OCI-LY7 (cell line): ENCODE data around the gene WBP4. TPM values are rescaled to one million over a fixed set of nuclear protein-coding genes. Genes with fewer than 3 reads are reported as not detected.

ENCODE experiments used
- BruUV-seq: library from RNA; stranded (reverse); fragments of 400-500 nt; replicated peaks from 2 replicates; lab custom pipeline; 2021; lab: Mats Ljungman, UMichigan
- CTCF ChIA-PET: fragments of 300-600 bp; sonication (Branson Sonifier 250); formaldehyde crosslinking; loops from one replicate; lab custom pipeline; 2022; ENCODE audit warnings: antibody characterized with exemption; ENCODE audit not compliant: unreplicated experiment; lab: Charles Lee
- POLR2A ChIA-PET: fragments of 300-600 bp; sonication (Branson Sonifier 250); formaldehyde crosslinking; loops from one replicate; lab custom pipeline; 2022; ENCODE audit warnings: antibody characterized with exemption; lab: Charles Lee
- DNase-seq: peaks from one replicate; pipeline ENCODE4 v3.0.0-alpha.2; 2015; ENCODE audit warnings: low spot score
- H2AFZ ChIP-seq: fragments of 200-600 bp; sonication (generic), shearing (Covaris generic); 2 replicates; pipeline ENCODE4 v1.6.1; 2014; ENCODE audit warnings: mild to moderate bottlenecking, antibody characterized with exemption, low read length, moderate library complexity
- H3K27ac ChIP-seq: fragments of 200-600 bp; sonication (generic); 2 replicates; pipeline ENCODE4 v1.5.1; 2014; ENCODE audit warnings: mixed run types, low read depth, mild to moderate bottlenecking, moderate library complexity, low read length, inconsistent platforms; ENCODE audit not compliant: poor library complexity, severe bottlenecking
- H3K36me3 ChIP-seq: fragments of 200-600 bp; sonication (generic); 2 replicates; pipeline ENCODE4 v1.6.1; 2014; ENCODE audit warnings: mild to moderate bottlenecking, antibody characterized with exemption, low read length, moderate library complexity, mixed read lengths; ENCODE audit not compliant: insufficient read depth
- H3K4me1 ChIP-seq: fragments of 200-600 bp; sonication (generic); 2 replicates; pipeline ENCODE4 v1.5.1; 2014; ENCODE audit warnings: mild to moderate bottlenecking, low read length; ENCODE audit not compliant: insufficient read depth, poor library complexity, severe bottlenecking
- H3K4me2 ChIP-seq: fragments of 200-600 bp; sonication (generic); 2 replicates; pipeline ENCODE4 v1.6.1; 2014; ENCODE audit warnings: mild to moderate bottlenecking, low read length
- H3K4me3 ChIP-seq: fragments of 200-600 bp; sonication (generic); 2 replicates; pipeline ENCODE4 v1.5.1; 2014; ENCODE audit warnings: mild to moderate bottlenecking, low read depth, low read length; ENCODE audit not compliant: poor library complexity, severe bottlenecking
- H3K79me2 ChIP-seq: fragments of 200-600 bp; sonication (generic); 2 replicates; pipeline ENCODE4 v1.6.1; 2016; ENCODE audit warnings: low read depth, mild to moderate bottlenecking, low read length, moderate library complexity, mixed read lengths; ENCODE audit not compliant: insufficient read depth
- H3K9me2 ChIP-seq: fragments of 200-600 bp; sonication (generic); 2 replicates; pipeline ENCODE4 v1.6.1; 2016; ENCODE audit warnings: mild to moderate bottlenecking, low read length, mixed read lengths; ENCODE audit not compliant: insufficient read depth
- H3K9me3 ChIP-seq: fragments of 200-600 bp; sonication (generic); 2 replicates; pipeline ENCODE4 v1.6.1; 2014; ENCODE audit warnings: mild to moderate bottlenecking, mixed run types, low read length, mixed read lengths
- H4K20me1 ChIP-seq: fragments of 200-600 bp; sonication (generic); 2 replicates; pipeline ENCODE4 v1.6.1; 2014; ENCODE audit warnings: mild to moderate bottlenecking, antibody characterized with exemption, low read length, moderate library complexity, mixed read lengths; ENCODE audit not compliant: insufficient read depth
- CTCF ChIP-seq: fragments of 200-600 bp; sonication (generic); conservative IDR thresholded peaks from 2 replicates; pipeline ENCODE4 v1.5.1; 2014; ENCODE audit warnings: mild to moderate bottlenecking, antibody characterized with exemption, low read length, moderate library complexity, mixed read lengths
- EZH2phosphoT487 ChIP-seq: fragments of 200-600 bp; sonication (generic); IDR thresholded peaks from 2 replicates; pipeline ENCODE4 v1.6.1; 2018; ENCODE audit warnings: low read depth, borderline replicate concordance, mild to moderate bottlenecking, mixed run types, antibody characterized with exemption, low read length, moderate library complexity, mixed read lengths
- intact Hi-C: fragments of 100-400 bp; cut with micrococcal nuclease; formaldehyde crosslinking; loops from one replicate; pipeline ENCODE4 v1.10.0; 2022; ENCODE audit not compliant: unreplicated experiment
- total RNA-seq, 2 experiments: library from RNA; depleted of rRNA in 1 of 2; stranded (reverse); fragments of >200 nt in 1 of 2; shearing (Covaris generic) in 1 of 2; gene quantifications; 2 replicates each; pipeline ENCODE4 v1.2.3, GENCODE V29; 2014 to 2022

WBP4 gene
- total RNA-seq, 2 experiments from 2014 or later, result 5.9 to 7.3 TPM

GRCh38 chr13:41056826-41057711, 4.2 kb upstream of the WBP4 start:
- peaks cover 87% of the 10 kb centered on the region for H3K79me2 ChIP-seq
- H3K9me3 ChIP-seq, result no peaks in the 10 kb centered on the region
- peaks cover 69% of the 10 kb centered on the region for H3K4me1 ChIP-seq
- intact Hi-C loops, result no loop called here
- ChIA-PET POLR2A (interaction anchor here (0.6 to 2.7 kb wide), 10 partner anchors 25 to 256 kb away, joined by 3 to 7 read pairs (median 4); partner anchors contain the start of gene ELF1), CTCF (interaction anchor here (1.0 kb wide), 1 partner anchor 84 kb away, joined by 3 read pairs; no protein-coding TSS in a partner anchor)
- no peak overlapping the region for H2AFZ ChIP-seq
- H3K36me3 ChIP-seq, result no peaks in the 10 kb centered on the region; the same call in 1 of the 2 replicates
- peak overlapping the region; percentile 86 for H3K4me2 ChIP-seq
- BruUV-seq, result no TSS peak
- DNase-seq, result no peak
- H3K4me3 ChIP-seq, result peak overlapping the region; percentile 74
- no peaks in the 10 kb centered on the region for H3K9me2 ChIP-seq
- no peaks in the 10 kb centered on the region for H4K20me1 ChIP-seq
- TF ChIP-seq CTCF (no peak), EZH2phosphoT487 (no peak)
- H3K27ac ChIP-seq, result peak overlapping the region; percentile 83

DNA sequence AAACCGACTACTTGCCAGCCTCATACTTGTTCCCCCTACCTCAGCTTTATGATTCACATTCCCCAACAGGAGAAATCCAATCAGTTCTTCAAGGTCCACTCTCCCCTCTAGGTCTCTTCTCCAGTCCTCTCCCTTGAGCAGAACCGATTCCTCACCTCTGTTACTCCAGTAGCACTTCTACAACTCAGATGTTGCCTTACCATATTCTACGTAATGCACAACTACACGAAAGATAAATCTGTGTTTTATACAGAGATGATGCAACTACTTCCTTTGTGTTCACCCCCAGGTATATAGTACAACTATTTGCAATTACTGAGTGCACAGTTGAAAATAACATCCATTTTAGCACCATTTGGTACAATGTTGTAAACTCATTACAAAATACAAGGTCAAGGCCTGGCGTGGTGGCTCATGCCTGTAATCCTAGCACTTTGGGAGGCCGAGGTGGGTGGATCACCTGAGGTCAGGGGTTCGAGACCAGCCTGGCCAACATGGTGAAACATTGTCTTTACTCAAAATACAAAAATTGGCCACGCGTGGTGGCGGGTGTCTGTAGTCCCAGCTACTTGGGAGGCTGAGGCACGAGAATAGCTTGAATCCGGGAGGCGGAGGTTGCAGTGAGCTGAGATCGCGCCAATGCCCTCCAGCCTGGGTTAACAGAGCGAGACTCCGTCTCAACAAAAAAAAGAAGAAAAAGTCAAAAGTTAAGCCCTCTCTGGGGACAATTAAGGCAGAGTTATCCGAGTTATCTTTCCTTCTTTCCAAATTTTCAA, 2.8 kb upstream of the WBP4 start:
- TF ChIP-seq CTCF (no peak), EZH2phosphoT487 (no peak)
- CTCF ChIA-PET, result interaction anchor here (1.0 kb wide), 1 partner anchor 86 kb away, joined by 3 read pairs; no protein-coding TSS in a partner anchor
- H2AFZ ChIP-seq, result no peak overlapping the region
- no peaks in the 10 kb centered on the region; the same call in 1 of the 2 replicates for H3K36me3 ChIP-seq
- BruUV-seq, result no TSS peak
- H3K9me2 ChIP-seq, result no peaks in the 10 kb centered on the region
- peaks cover 87% of the 10 kb centered on the region for H3K79me2 ChIP-seq
- H3K4me3 ChIP-seq, result peak overlapping the region; percentile 74
- H3K4me2 ChIP-seq, result peak overlapping the region; percentile 86
- no peaks in the 10 kb centered on the region for H3K9me3 ChIP-seq
- DNase-seq, result no peak
- intact Hi-C loops, result no loop called here
- POLR2A ChIA-PET, result interaction anchor here (0.7 to 3.0 kb wide), 12 partner anchors 14 to 401 kb away, joined by 3 to 23 read pairs (median 3); partner anchors contain the start of gene ELF1
- H3K27ac ChIP-seq, result peak overlapping the region; percentile 83
- peaks cover 67% of the 10 kb centered on the region for H3K4me1 ChIP-seq
- no peaks in the 10 kb centered on the region for H4K20me1 ChIP-seq
